Thyroid gland (tissue), 4 donors: ENCODE results near the gene SYDE2. TPM values are rescaled to one million over a fixed set of nuclear protein-coding genes. Genes with fewer than 3 reads are reported as not detected.

ENCODE experiments used
- DNase-seq, 2 donors: peaks; one replicate each; pipeline ENCODE4 v3.0.0-alpha.2; 2019
- H3K27ac ChIP-seq, 3 donors: fragments of 200-600 bp; sonication (generic); 1 replicate in 2 of 3; 2 replicates in 1 of 3; pipeline ENCODE4 v1.5.1; 2016 to 2019; ENCODE audit warnings: mild to moderate bottlenecking in 1 of 3, moderate library complexity in 1 of 3
- H3K27me3 ChIP-seq: fragments of 200-600 bp; sonication (generic); one replicate; pipeline ENCODE4 v1.5.1; 2019
- H3K36me3 ChIP-seq, 2 donors: fragments of 200-600 bp; sonication (generic); one replicate each; pipeline ENCODE4 v1.5.1; 2016 to 2019
- H3K4me1 ChIP-seq, 2 donors: fragments of 200-600 bp; sonication (generic); one replicate each; pipeline ENCODE4 v1.5.1; 2017 to 2019
- H3K4me3 ChIP-seq, 3 donors: fragments of 200-600 bp; sonication (generic); replicated peaks in 1 of 3; 1 replicate in 2 of 3; 2 replicates in 1 of 3; pipeline ENCODE4 v1.5.1; 2016; ENCODE audit warnings: mild to moderate bottlenecking in 1 of 3
- H3K9me3 ChIP-seq: fragments of 200-600 bp; sonication (generic); one replicate; pipeline ENCODE4 v1.5.1; 2017
- POLR2A ChIP-seq, 2 donors: fragments of 450-650 bp; IDR thresholded peaks; one replicate each; pipeline ENCODE4 v1.6.1; 2017; ENCODE audit warnings: antibody characterized with exemption in 2 of 2, mild to moderate bottlenecking in 2 of 2, moderate library complexity in 1 of 2
- WGBS, 2 donors: methylation state at CpG; one replicate each; pipeline ENCODE4 v1.1.5; 2017; 5-methylcytosine and 5-hydroxymethylcytosine counted together
- intact Hi-C: fragments of 100-400 bp; cut with DNase I; formaldehyde crosslinking; loops from one replicate; pipeline ENCODE4 v1.15.1; 2023
- total RNA-seq, 4 donors: library from RNA; depleted of rRNA; stranded (reverse); fragments of >200 nt; gene quantifications; one replicate each; pipeline ENCODE4 v1.2.3, GENCODE V29; 2016
- TF ChIP-seq, protein P1 (sequence below), 6 experiments: fragments of 200-600 bp in 3 of 6; fragments of 450-650 bp in 3 of 6; sonication (generic) in 3 of 6; IDR thresholded peaks; one replicate each; pipeline ENCODE4 v1.5.1; 2016 to 2019; ENCODE audit warnings: antibody characterized with exemption in 6 of 6, mild to moderate bottlenecking in 2 of 6, inconsistent platforms in 1 of 6, moderate library complexity in 1 of 6

SYDE2 gene
- total RNA-seq, 4 donors from 2014 or later: 15.2 to 30.8 (median 20.5) TPM

DNA sequence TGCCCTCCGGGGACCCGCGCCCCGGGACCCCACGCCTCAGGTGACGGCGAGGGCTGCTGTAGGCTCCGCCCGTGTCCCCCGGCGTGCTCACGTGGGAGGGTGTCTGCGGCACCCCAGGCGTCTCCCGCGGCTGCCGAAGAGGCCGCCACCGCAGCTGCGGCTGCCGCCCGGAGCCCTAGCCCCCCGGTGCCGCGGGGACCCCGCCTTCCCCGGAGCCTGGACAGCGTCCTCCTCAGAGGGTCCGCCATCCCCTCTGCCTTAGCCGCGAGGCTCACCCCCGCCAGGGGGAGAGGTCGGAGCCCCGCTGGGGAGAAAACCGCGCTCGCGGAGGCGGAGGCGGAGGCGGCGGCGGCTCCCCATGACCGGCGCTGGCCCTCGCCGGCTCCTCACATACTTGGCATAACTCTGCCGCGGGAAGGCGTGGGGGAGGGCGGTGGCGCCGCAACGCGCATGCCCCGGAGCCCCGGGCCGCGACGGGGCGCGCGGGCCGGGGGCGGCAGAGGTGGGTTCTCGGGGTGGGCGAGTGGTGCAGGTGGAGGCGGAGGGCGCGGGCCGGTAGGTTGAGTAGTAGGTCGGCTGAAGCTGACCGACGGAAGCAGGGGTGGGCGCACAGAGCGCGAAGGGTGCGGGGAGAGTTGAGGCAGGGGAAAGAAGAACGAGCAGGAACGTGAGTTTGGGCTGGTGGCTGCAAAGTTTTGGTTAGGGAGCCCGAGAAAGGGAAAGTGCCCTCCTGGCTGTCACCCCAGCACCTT, 700 bp upstream of the SYDE2 start:
- Histone ChIP-seq H3K27ac (peak overlapping the region; percentile 95 to 97 (median 95)), H3K4me3 (peak overlapping the region; percentile 65 to 80 (median 72)), H3K27me3 (no peaks in the 10 kb centered on the region), H3K36me3 (no peaks in the 10 kb centered on the region), H3K4me1 (peaks cover 0 to 11% of the 10 kb centered on the region in 2 donors), H3K9me3 (no peaks in the 10 kb centered on the region)
- TF ChIP-seq POLR2A (IDR thresholded peaks at IDR 0.05): peak; percentile 66 to 87
- TF ChIP-seq, protein P1, sequence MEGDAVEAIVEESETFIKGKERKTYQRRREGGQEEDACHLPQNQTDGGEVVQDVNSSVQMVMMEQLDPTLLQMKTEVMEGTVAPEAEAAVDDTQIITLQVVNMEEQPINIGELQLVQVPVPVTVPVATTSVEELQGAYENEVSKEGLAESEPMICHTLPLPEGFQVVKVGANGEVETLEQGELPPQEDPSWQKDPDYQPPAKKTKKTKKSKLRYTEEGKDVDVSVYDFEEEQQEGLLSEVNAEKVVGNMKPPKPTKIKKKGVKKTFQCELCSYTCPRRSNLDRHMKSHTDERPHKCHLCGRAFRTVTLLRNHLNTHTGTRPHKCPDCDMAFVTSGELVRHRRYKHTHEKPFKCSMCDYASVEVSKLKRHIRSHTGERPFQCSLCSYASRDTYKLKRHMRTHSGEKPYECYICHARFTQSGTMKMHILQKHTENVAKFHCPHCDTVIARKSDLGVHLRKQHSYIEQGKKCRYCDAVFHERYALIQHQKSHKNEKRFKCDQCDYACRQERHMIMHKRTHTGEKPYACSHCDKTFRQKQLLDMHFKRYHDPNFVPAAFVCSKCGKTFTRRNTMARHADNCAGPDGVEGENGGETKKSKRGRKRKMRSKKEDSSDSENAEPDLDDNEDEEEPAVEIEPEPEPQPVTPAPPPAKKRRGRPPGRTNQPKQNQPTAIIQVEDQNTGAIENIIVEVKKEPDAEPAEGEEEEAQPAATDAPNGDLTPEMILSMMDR (IDR thresholded peaks at IDR 0.05): no peak
- peak; percentile 84 for DNase-seq
- intact Hi-C loops: loop anchor here (5.0 kb wide), 1 partner anchor 56 kb away; the partner anchor contains the start of gene C1orf52
- 0% methylated on average over 17 to 23 of the region's 81 CpGs for WGBS, 2 donors

DNA sequence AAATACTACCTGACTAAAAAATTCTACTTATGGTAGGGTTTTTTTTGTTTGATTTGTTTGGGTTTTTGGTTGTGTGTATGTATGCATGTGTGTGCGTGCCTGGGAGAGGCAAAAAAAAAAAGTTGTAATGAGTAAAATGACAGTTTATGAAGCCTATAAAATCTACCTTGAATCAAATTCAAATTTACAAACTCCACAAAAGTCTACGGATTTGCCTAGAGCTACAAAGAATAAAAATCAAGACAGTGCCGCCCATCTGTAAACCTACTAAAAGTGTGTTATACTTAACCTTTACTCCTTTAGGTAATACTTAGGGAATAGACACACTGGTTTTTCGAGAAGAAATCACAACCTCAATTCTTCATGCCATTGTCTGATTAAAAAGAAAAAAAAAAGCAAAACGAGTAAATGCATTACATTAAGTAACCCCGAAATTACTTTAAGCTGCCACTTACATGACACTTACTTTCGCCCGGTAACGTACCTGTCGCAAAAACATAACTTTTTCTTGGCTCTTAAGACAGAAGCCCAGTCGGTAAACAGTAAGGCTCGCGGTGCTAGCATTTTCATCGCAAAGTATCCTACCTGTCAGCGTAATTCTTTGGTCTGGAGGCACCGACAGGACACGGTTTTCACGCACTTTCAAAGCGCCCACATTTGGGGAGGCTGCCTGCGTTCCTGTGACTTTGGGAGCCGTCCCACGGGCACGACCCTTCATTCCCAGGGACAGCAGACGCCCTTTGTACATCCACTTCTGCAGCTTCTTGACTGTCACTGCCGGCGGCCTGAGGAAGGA, 951 bp downstream of the SYDE2 start:
- 8 to 9% methylated on average over 20 to 22 of the region's 26 CpGs for WGBS, 2 donors
- DNase-seq: peak; percentile 41 to 54
- no peaks in the 10 kb centered on the region for H3K9me3 ChIP-seq

DNA sequence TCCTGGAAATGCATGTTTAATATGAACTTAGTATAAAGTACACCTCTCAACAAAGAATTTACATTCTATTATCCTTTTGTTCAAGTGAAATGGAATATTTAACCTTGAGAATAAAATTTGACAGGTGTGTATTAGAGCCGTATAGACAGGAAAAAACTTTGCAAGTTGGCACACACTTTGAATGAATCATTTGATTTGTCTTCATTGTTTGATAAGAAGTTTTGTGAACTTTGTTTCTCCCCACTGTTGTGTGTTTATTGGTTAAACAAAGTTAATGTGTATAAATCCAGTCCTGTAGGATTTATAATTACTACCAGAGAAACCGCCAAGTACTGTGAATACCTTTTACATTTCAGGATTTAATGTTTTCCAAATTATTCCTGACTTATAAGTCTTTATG, 2.0 kb downstream of the SYDE2 start:
- Histone ChIP-seq H3K36me3 (no peaks in the 10 kb centered on the region), H3K4me1 (peaks cover 0 to 23% of the 10 kb centered on the region in 2 donors), H3K27ac (no peak overlapping the region), H3K27me3 (no peaks in the 10 kb centered on the region), H3K9me3 (no peaks in the 10 kb centered on the region), H3K4me3 (no peak overlapping the region)
- WGBS, 2 donors: 62 to 64% methylated on average over 2 of the region's 2 CpGs
- no peak for DNase-seq
- intact Hi-C loops: no loop called here
- TF ChIP-seq, protein P1 (IDR thresholded peaks at IDR 0.05): no peak
- TF ChIP-seq POLR2A (IDR thresholded peaks at IDR 0.05): no peak

More for the DNA sequence above, 951 bp downstream of the SYDE2 start:
- Histone ChIP-seq H3K36me3 (no peaks in the 10 kb centered on the region), H3K27ac (peak overlapping the region; percentile 95 to 97 (median 95)), H3K27me3 (no peaks in the 10 kb centered on the region), H3K4me3 (peak overlapping the region; percentile 65 to 80 (median 72)), H3K4me1 (peaks cover 0 to 23% of the 10 kb centered on the region in 2 donors)
- intact Hi-C loops: loop anchor here (5.0 kb wide), 1 partner anchor 57 kb away; the partner anchor contains the start of gene C1orf52
- TF ChIP-seq POLR2A (IDR thresholded peaks at IDR 0.05): no peak
- TF ChIP-seq, protein P1 (IDR thresholded peaks at IDR 0.05): no peak

DNA sequence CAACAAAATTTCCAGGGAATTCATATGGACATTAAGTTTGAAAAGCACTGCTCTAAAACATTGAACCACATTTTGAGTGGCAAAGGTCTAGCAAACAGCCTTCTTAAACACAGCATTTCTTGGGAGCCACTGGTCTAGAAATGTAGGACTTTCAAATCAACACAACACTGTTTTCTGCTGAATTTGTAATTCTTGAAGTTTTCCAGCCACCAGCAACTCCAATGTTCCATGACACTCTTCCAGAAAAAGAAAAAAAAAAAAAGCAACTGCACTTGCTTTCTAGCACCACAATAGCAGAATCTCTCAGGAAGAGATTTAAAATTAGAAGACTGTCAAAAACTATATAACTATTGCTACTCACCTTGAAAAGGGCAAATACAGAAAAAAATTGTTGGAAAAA, 4.5 kb downstream of the SYDE2 start:
- H3K4me1 ChIP-seq: peaks cover 0 to 12% of the 10 kb centered on the region in 2 donors
- H3K36me3 ChIP-seq: no peaks in the 10 kb centered on the region
- intact Hi-C loops: no loop called here
- peak overlapping the region; percentile 34 to 69 (median 60) for H3K27ac ChIP-seq
- H3K4me3 ChIP-seq: no peak overlapping the region
- H3K9me3 ChIP-seq: no peaks in the 10 kb centered on the region
- TF ChIP-seq, protein P1 (IDR thresholded peaks at IDR 0.05): peak in 2 of 6 experiments; percentile 3 to 17
- TF ChIP-seq POLR2A (IDR thresholded peaks at IDR 0.05): no peak
- no peaks in the 10 kb centered on the region for H3K27me3 ChIP-seq
- no peak for DNase-seq
